NCI-H2029 (cell line): ENCODE data around the gene DGKZ.

Experiments used
- DNase-seq: peaks from one replicate; lab custom pipeline; 2025; lab: John Stamatoyannopoulos, UW

The DGKZ gene

GRCh38 chr11:46381819-46382645, 34.8 kb downstream of the DGKZ start:
- DNase-seq, result no peak

DNA sequence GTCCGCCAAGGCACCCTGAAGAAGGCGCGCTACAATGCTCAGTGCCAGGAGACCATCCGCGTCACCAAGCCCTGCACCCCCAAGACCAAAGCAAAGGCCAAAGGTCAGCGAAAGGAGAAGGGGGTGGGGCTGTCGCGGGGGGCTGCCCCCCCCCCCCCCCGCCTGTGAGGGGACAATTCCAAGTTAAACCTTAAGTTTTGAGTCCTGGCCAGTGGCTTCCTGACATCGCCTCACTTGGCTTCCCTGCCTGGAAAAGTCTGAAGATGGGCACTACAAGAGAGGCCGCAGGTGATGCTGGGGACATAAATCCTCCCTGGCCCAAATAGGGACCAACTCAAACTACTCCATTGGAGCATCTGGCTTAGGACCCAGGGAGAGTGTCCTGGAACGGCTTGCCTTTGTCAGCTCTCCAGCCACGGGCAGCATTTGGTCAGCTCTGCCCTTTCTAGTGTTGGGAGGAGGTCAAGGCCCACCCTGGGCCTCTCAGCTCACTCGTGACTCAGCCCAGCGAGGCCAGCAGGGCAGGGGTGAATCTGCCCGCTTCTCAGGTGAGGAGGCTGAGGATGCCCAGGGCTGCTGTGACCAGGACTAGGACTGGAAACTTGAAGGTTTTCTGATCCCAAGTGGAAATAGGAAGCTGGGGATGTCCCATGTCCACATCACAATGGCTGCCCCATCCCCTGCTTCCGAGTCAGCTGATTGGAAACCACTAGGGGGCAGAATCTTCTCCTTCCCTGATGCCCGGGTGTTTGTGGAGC, 35.6 kb downstream of the DGKZ start:
- no peak for DNase-seq

DNA sequence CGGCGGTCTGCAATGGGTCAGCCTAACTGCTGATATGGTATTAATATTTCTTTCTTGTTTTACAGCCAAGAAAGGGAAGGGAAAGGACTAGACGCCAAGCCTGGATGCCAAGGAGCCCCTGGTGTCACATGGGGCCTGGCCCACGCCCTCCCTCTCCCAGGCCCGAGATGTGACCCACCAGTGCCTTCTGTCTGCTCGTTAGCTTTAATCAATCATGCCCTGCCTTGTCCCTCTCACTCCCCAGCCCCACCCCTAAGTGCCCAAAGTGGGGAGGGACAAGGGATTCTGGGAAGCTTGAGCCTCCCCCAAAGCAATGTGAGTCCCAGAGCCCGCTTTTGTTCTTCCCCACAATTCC, 36.1 kb downstream of the DGKZ start:
- DNase-seq, result no peak

GRCh38 chr11:46383974-46384701, 36.9 kb downstream of the DGKZ start:
- DNase-seq, result no peak

DNA sequence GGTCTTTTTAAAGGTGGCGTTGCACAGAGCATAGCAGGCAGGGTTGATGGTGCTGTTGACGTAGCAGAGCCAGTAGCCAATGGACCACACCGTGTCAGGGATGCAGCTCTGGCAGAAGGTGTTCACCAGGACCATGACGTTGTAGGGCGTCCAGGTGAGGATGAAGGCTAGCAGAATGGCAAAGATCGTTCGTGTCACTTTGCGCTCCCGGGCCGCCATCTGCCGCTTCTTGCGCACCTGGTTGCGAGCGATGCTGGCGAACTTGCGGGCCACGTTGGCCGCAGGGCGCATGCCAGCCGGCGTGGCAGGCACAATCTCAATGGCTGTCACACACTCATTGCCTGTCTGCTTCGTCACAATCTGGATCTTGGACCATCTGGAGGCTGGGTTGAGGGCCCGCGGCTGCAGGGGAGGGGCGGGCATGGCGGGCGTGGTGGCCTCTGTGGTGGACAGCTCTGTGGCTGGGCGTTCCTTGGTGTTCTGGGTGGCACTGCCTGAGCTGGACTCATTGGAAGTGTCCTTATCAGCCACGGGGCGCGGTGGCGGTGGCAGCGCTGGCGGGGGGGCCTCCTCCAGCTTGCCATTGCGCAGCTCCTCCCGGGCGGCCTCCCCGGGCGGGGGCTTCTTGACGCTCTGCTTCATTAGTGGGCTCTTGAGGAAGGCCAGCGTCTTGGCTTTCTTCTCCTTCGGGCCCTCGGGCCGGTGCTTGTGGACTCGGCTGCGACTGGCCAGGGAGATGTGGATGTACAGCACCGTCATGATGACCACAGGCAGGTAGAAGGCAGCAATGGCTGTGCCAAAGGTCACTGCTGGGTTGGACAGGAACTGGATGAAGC, 38.1 kb downstream of the DGKZ start:
- no peak for DNase-seq

DNA sequence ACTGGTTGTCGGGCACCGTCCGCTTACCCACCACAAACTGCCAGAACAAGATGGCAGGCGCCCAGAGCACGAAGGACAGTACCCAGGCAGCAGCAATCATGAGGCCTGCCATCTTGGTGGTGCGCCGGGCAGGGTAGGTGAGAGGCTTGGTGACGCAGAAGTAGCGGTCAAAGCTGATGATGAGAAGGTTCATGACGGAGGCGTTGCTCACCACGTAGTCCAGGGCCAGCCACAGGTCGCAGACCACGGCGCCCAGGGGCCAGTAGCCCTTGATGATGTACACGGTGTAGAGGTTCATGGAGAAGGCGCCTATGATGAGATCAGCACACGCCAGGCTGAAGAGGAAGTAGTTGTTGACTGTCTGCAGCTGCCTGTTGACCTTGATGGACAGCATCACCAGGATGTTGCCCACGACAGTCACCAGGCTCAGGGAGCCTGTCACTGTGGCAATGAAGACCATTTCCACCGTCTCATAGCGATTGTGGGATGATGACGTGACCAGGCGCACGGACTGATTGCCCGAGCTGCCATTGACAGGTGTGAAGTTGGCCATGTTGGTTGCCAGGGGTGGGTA, 38.8 kb downstream of the DGKZ start:
- no peak for DNase-seq

DNA sequence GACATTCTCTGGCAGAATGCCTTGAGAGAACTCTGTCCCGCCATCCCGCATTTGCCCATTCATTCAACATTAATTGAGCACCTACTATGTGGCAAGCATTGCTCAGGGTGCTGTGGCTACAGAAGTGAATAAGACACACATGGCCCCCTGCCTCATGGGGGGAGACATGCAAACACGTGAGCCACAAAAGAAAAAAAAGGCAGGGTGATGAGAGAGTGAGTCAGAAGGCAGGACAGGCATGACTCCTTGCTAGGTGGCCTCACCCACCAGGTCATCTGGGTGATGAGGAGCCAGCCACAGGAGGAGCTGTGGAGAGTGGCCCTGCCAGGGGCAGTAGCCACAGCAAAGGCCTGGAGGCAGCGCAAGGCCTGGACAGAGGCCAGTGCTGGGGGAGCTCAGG, 39.4 kb downstream of the DGKZ start:
- DNase-seq, result no peak

GRCh38 chr11:46387456-46387855, 40.2 kb downstream of the DGKZ start:
- DNase-seq, result no peak

- DNase-seq, result no peak
Measured at GRCh38 chr11:46387919-46388618, 40.8 kb downstream of the DGKZ start.

- no peak for DNase-seq
Measured at GRCh38 chr11:46388619-46389449, 41.6 kb downstream of the DGKZ start.

DNA sequence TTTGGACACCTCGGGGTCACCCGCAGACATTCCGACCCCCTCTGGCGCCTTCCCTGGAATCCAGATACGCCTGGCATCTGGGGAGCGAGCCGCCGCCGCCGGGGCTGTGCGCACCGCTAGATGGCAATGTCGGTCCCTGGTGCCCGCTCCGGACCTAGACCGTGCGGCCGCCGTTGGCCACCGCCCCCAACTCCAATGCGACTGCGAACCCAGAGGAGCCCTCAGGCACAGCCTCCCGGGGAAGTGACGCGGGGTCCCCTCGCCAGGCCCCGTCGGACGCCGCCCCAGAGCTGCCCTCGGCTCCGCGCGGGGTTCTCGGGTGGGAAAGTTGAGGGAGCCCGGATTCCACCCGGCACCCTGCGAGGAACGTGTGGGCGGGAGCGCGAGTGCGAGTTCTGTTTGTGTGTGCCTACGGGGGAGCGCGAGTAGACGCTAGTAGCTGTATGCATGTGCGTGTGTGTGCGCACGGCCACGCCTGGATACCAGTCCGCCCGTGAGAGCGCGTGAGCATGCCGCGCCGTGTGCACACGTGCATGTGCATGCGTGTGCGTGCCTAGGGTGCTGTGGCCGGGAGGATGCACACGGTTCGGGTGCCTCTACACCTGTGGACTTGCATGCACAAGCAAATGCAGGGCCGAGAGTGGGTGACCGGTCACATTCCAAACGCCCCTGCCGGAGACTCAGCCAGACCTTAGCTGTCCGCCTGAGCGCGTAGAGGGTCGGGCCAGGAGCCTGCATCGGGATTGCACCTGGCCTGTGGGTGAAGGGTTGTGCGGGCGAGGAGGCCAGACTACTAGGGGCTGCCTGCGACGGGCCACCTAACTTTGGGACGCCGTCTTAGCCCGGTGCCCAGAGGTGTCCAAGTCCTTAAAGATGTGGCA, 42.4 kb downstream of the DGKZ start:
- peak; percentile 53 for DNase-seq

DNA sequence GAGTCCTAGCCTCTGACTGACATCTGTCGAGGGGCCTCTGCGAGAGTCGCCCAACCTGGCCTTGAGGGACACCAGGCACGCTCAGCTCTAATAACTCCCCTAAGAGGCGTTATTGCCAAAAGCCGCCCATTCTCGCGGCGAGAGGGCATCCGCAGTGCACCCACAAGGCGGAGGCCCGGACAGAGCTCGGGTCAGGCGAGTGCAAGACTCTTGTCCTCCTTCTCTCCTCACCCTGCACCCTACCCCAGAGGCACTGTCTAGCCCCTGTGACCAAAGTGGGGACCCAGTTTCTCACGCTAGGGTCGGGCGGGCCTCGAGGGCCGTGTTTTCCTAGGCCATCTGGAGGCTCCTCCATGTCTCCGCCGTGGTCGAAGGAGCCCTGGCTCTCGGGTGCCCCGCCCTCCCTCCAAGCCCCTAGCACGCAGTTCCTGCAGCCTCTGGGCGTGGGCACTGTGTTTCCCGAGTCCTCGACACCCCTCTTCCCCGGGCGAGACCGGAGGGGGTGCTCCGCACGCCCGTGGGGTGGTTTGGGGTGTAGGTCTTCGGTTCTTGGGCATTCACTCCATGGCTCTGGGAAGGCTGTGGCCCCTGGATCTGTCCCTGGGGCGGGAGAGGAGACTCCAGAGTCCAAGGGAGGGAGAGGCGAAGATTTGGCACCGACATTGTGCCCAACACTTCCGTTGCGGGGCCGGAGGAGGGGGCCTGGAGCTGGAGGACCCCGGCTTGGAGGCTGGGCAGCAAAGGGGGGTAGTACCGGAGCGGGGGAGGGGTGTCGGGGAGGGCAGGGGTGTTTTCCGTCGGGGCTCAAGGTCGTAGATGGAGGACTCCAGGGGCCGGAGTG, 43.3 kb downstream of the DGKZ start:
- DNase-seq, result no peak

DNA sequence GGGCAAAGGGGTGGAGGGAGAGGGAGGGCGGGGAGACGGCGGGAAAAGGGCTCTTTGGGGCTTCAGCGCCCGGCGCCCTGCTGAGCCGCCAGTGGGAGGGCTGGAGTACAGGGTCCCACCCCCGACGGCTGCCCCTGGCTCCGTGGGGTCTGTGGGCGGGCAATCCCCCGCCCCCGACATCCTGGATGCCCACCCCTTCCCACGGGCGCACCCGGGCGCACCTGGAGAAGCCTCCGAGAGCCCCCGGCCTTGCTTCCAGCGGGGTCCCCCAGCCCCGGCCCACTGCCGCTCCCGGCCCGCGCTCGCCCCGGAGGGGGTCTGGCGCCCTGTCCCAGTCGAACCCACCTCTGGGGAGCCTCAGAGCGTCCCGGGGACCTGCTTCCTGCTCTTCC, 43.9 kb downstream of the DGKZ start:
- no peak for DNase-seq

DNA sequence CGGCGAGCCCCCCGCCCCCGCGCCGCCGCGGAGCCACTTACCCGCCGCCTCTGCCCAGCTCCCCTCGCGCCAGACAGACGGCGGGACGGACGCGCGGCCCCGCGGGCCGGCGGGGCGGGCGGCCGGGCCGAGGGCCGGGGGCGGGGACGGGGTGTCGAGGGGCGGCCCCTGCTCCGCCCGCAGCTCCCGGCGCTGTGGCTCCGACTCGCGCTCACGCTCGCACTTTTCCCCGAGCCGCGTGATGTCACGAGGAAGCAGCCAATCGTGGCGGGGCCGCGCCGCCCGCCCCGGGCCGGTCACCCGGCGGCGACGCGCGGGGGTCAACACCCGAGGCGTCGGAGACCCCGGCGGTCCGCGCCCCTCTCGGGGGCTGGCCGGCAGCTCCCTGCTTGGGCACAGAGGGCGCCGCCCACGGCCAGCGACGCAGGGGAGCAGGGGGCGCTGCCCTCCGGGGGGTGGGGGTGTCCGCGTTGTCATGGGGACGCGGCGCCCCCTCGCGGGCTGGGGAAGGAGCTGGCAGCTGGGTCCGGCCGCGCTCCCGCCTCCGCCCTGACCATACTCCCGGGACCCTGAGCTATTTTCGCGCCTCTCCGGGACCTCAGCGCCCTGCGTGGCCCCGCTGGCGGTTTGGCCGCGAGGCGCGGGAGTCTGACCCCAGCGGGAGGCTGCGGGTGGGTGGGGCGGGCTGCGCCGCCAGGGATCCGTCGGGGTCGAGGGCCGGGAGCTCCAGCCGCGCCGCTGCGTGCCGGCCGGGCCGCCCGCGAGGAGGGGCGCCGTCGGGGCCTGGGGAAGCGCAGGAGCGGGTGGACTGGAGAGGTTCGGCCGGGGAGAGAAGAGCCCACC, 44.5 kb downstream of the DGKZ start, which contains the start of gene CHRM4:
CHRM4 (minus strand) TSS at position 199 of the 843 bp plus-strand sequence. CDS start 5,219 bp downstream, outside the sequence.
- DNase-seq, result peak; percentile 48

- no peak for DNase-seq
Measured at GRCh38 chr11:46392421-46393230, 45.4 kb downstream of the DGKZ start.

GRCh38 chr11:46393231-46393616, 46.0 kb downstream of the DGKZ start:
- no peak for DNase-seq
